GM12878 (cell line): ENCODE data around the gene PRKN. TPM values are rescaled to one million over a fixed set of nuclear protein-coding genes. Genes with fewer than 3 reads are reported as not detected.

Source experiments
- ATAC-seq: fragments of 200-7000 bp; cut with Tn5 transposase; 3 replicates; pipeline ENCODE4 v1.9.1; 2020; ENCODE audit warnings: mild to moderate bottlenecking, moderate library complexity
- BruUV-seq: library from RNA; stranded (reverse); fragments of 400-500 nt; replicated peaks from 2 replicates; lab custom pipeline; 2021; lab: Mats Ljungman, UMichigan
- CTCF ChIA-PET: fragments of 300-600 bp; sonication (Branson Sonifier 250); formaldehyde crosslinking; extraction: SDS; loops from one replicate; lab custom pipeline; 2021; ENCODE audit warnings: inconsistent platforms; lab: Yijun Ruan, JAX
- POLR2A ChIA-PET: fragments of 350-600 bp; formaldehyde crosslinking; extraction: SDS; loops from one replicate; lab custom pipeline; 2021; ENCODE audit warnings: inconsistent platforms; lab: Charles Lee
- RAD21 ChIA-PET: fragments of 300-600 bp; sonication (Branson Sonifier 250); formaldehyde crosslinking; loops from one replicate; lab custom pipeline; 2023; ENCODE audit warnings: antibody characterized with exemption; ENCODE audit not compliant: unreplicated experiment; lab: Charles Lee
- SMC1A ChIA-PET: fragments of 300-600 bp; sonication (Branson Sonifier 250); formaldehyde crosslinking; loops from one replicate; lab custom pipeline; 2023; ENCODE audit not compliant: unreplicated experiment, uncharacterized antibody; lab: Charles Lee
- DNase-seq: peaks from one replicate; pipeline ENCODE4 v3.0.0-alpha.2; 2011; ENCODE audit warnings: low read depth, low spot score
- FAIRE-seq: peaks from 3 replicates; lab custom pipeline; 2011; peaks lifted over from hg19 to GRCh38; lab: Jason Lieb, UNC
- H2AFZ ChIP-seq: 2 replicates; pipeline ENCODE4 v1.6.0; 2011; ENCODE audit warnings: low read depth, low read length, control low read depth; ENCODE audit not compliant: control insufficient read depth
- H3K27ac ChIP-seq: 2 replicates; pipeline ENCODE4 v1.5.1; 2011; ENCODE audit warnings: control low read depth; ENCODE audit not compliant: control insufficient read depth, insufficient read depth
- H3K27me3 ChIP-seq, 2 experiments: replicated peaks in 1 of 2; 2 replicates each; pipeline versions ENCODE4 v1.6.0 to v1.6.1; 2011; ENCODE audit warnings: low read length in 1 of 2; ENCODE audit not compliant: control insufficient read depth in 2 of 2, insufficient read depth in 2 of 2
- H3K36me3 ChIP-seq, 2 experiments: 2 replicates each; pipeline ENCODE4 v1.5.1; 2011; ENCODE audit warnings: low read length in 1 of 2; ENCODE audit not compliant: control insufficient read depth in 2 of 2, insufficient read depth in 2 of 2
- H3K4me1 ChIP-seq: 2 replicates; pipeline ENCODE4 v1.6.1; 2011; ENCODE audit warnings: mild to moderate bottlenecking, low read length, moderate library complexity, mixed read lengths; ENCODE audit not compliant: control insufficient read depth, insufficient read depth
- H3K4me2 ChIP-seq: 2 replicates; pipeline ENCODE4 v1.6.0; 2011; ENCODE audit warnings: control low read depth; ENCODE audit not compliant: control insufficient read depth, insufficient read depth
- H3K4me3 ChIP-seq: fragments of 200-600 bp; sonication (generic); 2 replicates; pipeline ENCODE4 v1.5.1; 2016
- H3K79me2 ChIP-seq: 2 replicates; pipeline ENCODE4 v1.6.0; 2011; ENCODE audit warnings: low read length; ENCODE audit not compliant: control insufficient read depth, insufficient read depth
- H3K9ac ChIP-seq: 2 replicates; pipeline ENCODE4 v1.8.0; 2011; ENCODE audit warnings: low read length, control low read depth, mixed read lengths; ENCODE audit not compliant: control insufficient read depth, insufficient read depth
- H3K9me3 ChIP-seq: replicated peaks from 3 replicates; pipeline ENCODE4 v1.5.1; 2011; ENCODE audit warnings: mild to moderate bottlenecking, low read length; ENCODE audit not compliant: control insufficient read depth, insufficient read depth
- H4K20me1 ChIP-seq: 2 replicates; pipeline ENCODE4 v1.6.0; 2011; ENCODE audit not compliant: control insufficient read depth, insufficient read depth
- BACH1 ChIP-seq: fragments of 450-650 bp; IDR thresholded peaks from 2 replicates; pipeline ENCODE4 v1.6.1; 2017; ENCODE audit warnings: mild to moderate bottlenecking, borderline replicate concordance
- BMI1 ChIP-seq: fragments of 450-650 bp; IDR thresholded peaks from 2 replicates; pipeline ENCODE4 v1.6.1; 2016; ENCODE audit warnings: mild to moderate bottlenecking, moderate library complexity, borderline replicate concordance
- CBX5 ChIP-seq: sonication (generic); IDR thresholded peaks from 2 replicates; pipeline ENCODE4 v1.6.1; 2016; ENCODE audit warnings: low read depth, moderate library complexity, mild to moderate bottlenecking, inconsistent platforms
- DPF2 ChIP-seq: fragments of 450-650 bp; IDR thresholded peaks from 2 replicates; pipeline ENCODE4 v1.6.1; 2017; ENCODE audit warnings: mild to moderate bottlenecking
- E2F8 ChIP-seq: fragments of 450-650 bp; IDR thresholded peaks from 2 replicates; pipeline ENCODE4 v1.6.1; 2018; ENCODE audit warnings: mild to moderate bottlenecking, low read depth, moderate library complexity; ENCODE audit not compliant: partially characterized antibody
- HDGF ChIP-seq: fragments of 450-650 bp; IDR thresholded peaks from 2 replicates; pipeline ENCODE4 v1.6.1; 2016; ENCODE audit warnings: antibody characterized with exemption
- KAT2A ChIP-seq: conservative IDR thresholded peaks from 2 replicates; pipeline ENCODE4 v1.6.1; 2011; ENCODE audit warnings: low read depth, low read length; ENCODE audit not compliant: control insufficient read depth
- LARP7 ChIP-seq: fragments of 450-650 bp; IDR thresholded peaks from 2 replicates; pipeline ENCODE4 v1.6.1; 2017; ENCODE audit warnings: mild to moderate bottlenecking
- NR2C2 ChIP-seq: IDR thresholded peaks from 2 replicates; pipeline ENCODE4 v1.6.1; 2011; ENCODE audit warnings: borderline replicate concordance, low read depth; ENCODE audit not compliant: control insufficient read depth, insufficient read length
- POLR2AphosphoS5 ChIP-seq: IDR thresholded peaks from 2 replicates; pipeline ENCODE4 v1.6.1; 2011; ENCODE audit warnings: mild to moderate bottlenecking, low read length, inconsistent platforms
- RB1 ChIP-seq: fragments of 450-650 bp; formaldehyde crosslinking; IDR thresholded peaks from 2 replicates; pipeline ENCODE4 v1.6.1; 2017; ENCODE audit warnings: mild to moderate bottlenecking, borderline replicate concordance
- USF2 ChIP-seq: IDR thresholded peaks from 2 replicates; pipeline ENCODE4 v1.6.1; 2011; ENCODE audit warnings: low read depth, low read length, improper control_type of control experiment, borderline replicate concordance
- ZBTB4 ChIP-seq: fragments of 450-650 bp; formaldehyde crosslinking; IDR thresholded peaks from 2 replicates; pipeline ENCODE4 v1.4.0; 2022; ENCODE audit warnings: mild to moderate bottlenecking, moderate library complexity
- WGBS: methylation state at CpG from one replicate; pipeline ENCODE4 v1.1.6; 2016; ENCODE audit warnings: low lambda C conversion rate; ENCODE audit not compliant: insufficient replicate concordance, insufficient coverage; ENCODE audit errors: missing lambda C conversion rate; 5-methylcytosine and 5-hydroxymethylcytosine counted together
- in situ Hi-C: fragments of 300-500 bp; cut with MboI; formaldehyde crosslinking; loops from 9 replicates; pipeline ENCODE4 v1.14.3; 2018; ENCODE audit warnings: mixed read lengths
- intact Hi-C: fragments of 100-400 bp; cut with micrococcal nuclease; formaldehyde crosslinking; loops from one replicate; pipeline ENCODE4 v1.14.2; 2022; ENCODE audit not compliant: unreplicated experiment
- polyA plus RNA-seq, 11 experiments: library from polyadenylated mRNA; depleted of rRNA in 4 of 11; unstranded in 6 of 11; stranded (reverse) in 5 of 11; fragments of >200 nt; fragmentation: Nextera tagmentation in 4 of 11; fragmentation: Illumina TruSeq in 1 of 11; extraction: Ambion mirVana in 4 of 11; extraction: Trizol in 1 of 11; gene quantifications; 1 replicate in 1 of 11; 2 replicates in 10 of 11; pipeline versions ENCODE4 v1.2.1 to v1.2.3, GENCODE V29; 2011 to 2016; ENCODE audit warnings: inconsistent platforms in 2 of 11, missing spikeins in 2 of 11, low read depth in 1 of 11
- total RNA-seq, 4 experiments: library from RNA; depleted of rRNA in 3 of 4; stranded (reverse); fragments of >200 nt in 3 of 4; fragmentation: Illumina TruSeq in 1 of 4; extraction: Trizol in 1 of 4; gene quantifications; 2 replicates each; pipeline versions ENCODE4 v1.2.1 to v1.2.3, GENCODE V29; 2013 to 2021

PRKN gene
- total and polyA plus RNA-seq, 10 of the 15 experiments (the other 5 are each of a cell fraction or from before 2014, with no cell fraction given) = 0.06 to 0.09 TPM; not detected in 8

- TF ChIP-seq CBX5 (no peak), BACH1 (no peak), DPF2 (no peak), NR2C2 (no peak), LARP7 (no peak), KAT2A (no peak), HDGF (no peak), RB1 (no peak), USF2 (no peak), BMI1 (no peak), POLR2AphosphoS5 (no peak)
These were observed 1356.7 kb downstream of the PRKN start (continued) for GRCh38 chr6:161370880-161371279.

GRCh38 chr6:161369339-161369738, 1358.2 kb downstream of the PRKN start:
- ATAC-seq (no peak), FAIRE-seq (no peak), DNase-seq (no peak)
- ChIA-PET RAD21 (interaction anchor here (9.2 kb wide), 1 partner anchor 437 kb away, joined by 162 read pairs; no protein-coding TSS in a partner anchor), SMC1A (interaction anchor here (2.3 to 11.5 kb wide), 2 partner anchors 441 to 635 kb away, joined by 7 to 209 read pairs; no protein-coding TSS in a partner anchor), POLR2A (no interaction called here), CTCF (interaction anchor here (12.2 kb wide), 1 partner anchor 438 kb away, joined by 334 read pairs; no protein-coding TSS in a partner anchor)
- Histone ChIP-seq H3K9me3 (no peaks in the 10 kb centered on the region; the same call in 2 of the 3 replicates), H3K9ac (no peak overlapping the region), H3K4me1 (no peaks in the 10 kb centered on the region), H3K27me3 (no peaks in the 10 kb centered on the region), H4K20me1 (no peaks in the 10 kb centered on the region), H3K79me2 (no peaks in the 10 kb centered on the region), H3K4me3 (no peak overlapping the region), H2AFZ (no peak overlapping the region), H3K4me2 (no peak overlapping the region), H3K36me3 (no peaks in the 10 kb centered on the region), H3K27ac (no peak overlapping the region)
- intact Hi-C loops (no loop called here), in situ Hi-C loops (loop anchor here (25.0 kb wide), 1 partner anchor 232 kb away; no protein-coding TSS in a partner anchor)
- BruUV-seq = no TSS peak
- 55% methylated on average over 13 of the region's 13 CpGs for WGBS
- TF ChIP-seq KAT2A = no peak
- TF ChIP-seq E2F8 = no peak
- TF ChIP-seq ZBTB4 (CRISPR knock-in tag) = no peak
